Activated T-helper 1 cell treated with anti-CD3 and anti-CD28 coated beads, Interleukin-12 subunit alpha, Interleukin-12 subunit beta, Interleukin-2, Interleukin-4 antibody, amounts not matched to agents 30 ng/mL and 10 ng/mL and 1 ng/mL, durations not matched to agents 14 hours and 24 hours and 36 hours (primary cell): Measurements from ENCODE around the gene RAB5B. TPM values are rescaled to one million over a fixed set of nuclear protein-coding genes. Genes with fewer than 3 reads are reported as not detected.
A peak's percentile ranks its signal among the peaks of the same experiment; 100 is the strongest.

Experiments
- DNase-seq: peaks from one replicate; pipeline ENCODE4 v3.0.0; 2021; ENCODE audit warnings: low spot score
- H3K27ac Mint-ChIP-seq: one replicate; pipeline ENCODE4 v1.8.0; 2021; ENCODE audit warnings: mild to moderate bottlenecking, mixed read lengths
- H3K27me3 Mint-ChIP-seq: one replicate; pipeline ENCODE4 v1.8.0; 2022; ENCODE audit warnings: mild to moderate bottlenecking, moderate library complexity, mixed read lengths; ENCODE audit not compliant: insufficient read depth
- H3K36me3 Mint-ChIP-seq: one replicate; pipeline ENCODE4 v1.8.0; 2021; ENCODE audit warnings: low read depth, mixed read lengths
- H3K4me1 Mint-ChIP-seq: one replicate; pipeline ENCODE4 v1.8.0; 2021; ENCODE audit warnings: low read depth, mixed read lengths
- H3K4me3 Mint-ChIP-seq: one replicate; pipeline ENCODE4 v1.8.0; 2021; ENCODE audit warnings: mild to moderate bottlenecking, moderate library complexity, mixed read lengths
- H3K9me3 Mint-ChIP-seq: one replicate; pipeline ENCODE4 v1.8.0; 2021; ENCODE audit warnings: mixed read lengths
- intact Hi-C: fragments of 100-400 bp; cut with micrococcal nuclease; formaldehyde crosslinking; loops from one replicate; pipeline ENCODE4 v1.15.1; 2024
- total RNA-seq: library from RNA; stranded (reverse); gene quantifications from 2 replicates; pipeline ENCODE4 v1.2.3, GENCODE V29; 2022

RAB5B gene
- total RNA-seq, 1 donor from 2014 or later: 47.0 TPM

DNA sequence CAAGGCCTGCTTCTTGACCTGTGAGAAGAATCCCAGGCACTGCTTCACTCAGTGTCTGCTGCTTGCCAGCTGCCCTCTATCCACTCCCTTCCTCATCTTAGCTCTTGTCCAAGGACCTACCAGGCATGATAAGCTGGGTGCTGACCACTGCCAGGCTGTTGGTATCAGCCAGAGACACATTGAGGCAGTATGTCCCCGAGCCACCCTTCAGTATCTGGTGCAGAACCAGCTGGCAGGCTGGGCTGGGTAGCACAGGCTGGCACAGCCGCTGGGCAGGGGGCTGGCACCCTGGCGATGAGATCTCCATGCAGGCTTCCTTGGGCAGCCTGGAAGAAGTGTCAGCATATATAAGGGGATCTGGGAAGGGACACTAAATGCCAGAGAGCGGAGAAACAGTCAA is 18.5 kb upstream of the RAB5B start:
- Mint-ChIP-seq H3K36me3 (peaks cover 47% of the 10 kb centered on the region), H3K9me3 (no peaks in the 10 kb centered on the region), H3K4me1 (no peaks in the 10 kb centered on the region), H3K27me3 (no peaks in the 10 kb centered on the region), H3K4me3 (no peak overlapping the region), H3K27ac (no peak overlapping the region)
- DNase-seq: no peak
- intact Hi-C loops: no loop called here

GRCh38 chr12:55955800-55956508 is 17.9 kb upstream of the RAB5B start:
- intact Hi-C loops: no loop called here

GRCh38 chr12:55957106-55957859 is 16.6 kb upstream of the RAB5B start:
- Mint-ChIP-seq H3K36me3 (peaks cover 33% of the 10 kb centered on the region), H3K4me3 (no peak overlapping the region), H3K27me3 (no peaks in the 10 kb centered on the region), H3K9me3 (no peaks in the 10 kb centered on the region), H3K27ac (no peak overlapping the region), H3K4me1 (no peaks in the 10 kb centered on the region)
- intact Hi-C loops: no loop called here
- DNase-seq: no peak

More at GRCh38 chr12:55955800-55956508, 17.9 kb upstream of the RAB5B start:
- Mint-ChIP-seq H3K36me3 (peaks cover 47% of the 10 kb centered on the region), H3K27ac (peak overlapping the region; percentile 19), H3K27me3 (no peaks in the 10 kb centered on the region), H3K4me1 (no peaks in the 10 kb centered on the region), H3K9me3 (no peaks in the 10 kb centered on the region), H3K4me3 (no peak overlapping the region)
- DNase-seq: no peak

DNA sequence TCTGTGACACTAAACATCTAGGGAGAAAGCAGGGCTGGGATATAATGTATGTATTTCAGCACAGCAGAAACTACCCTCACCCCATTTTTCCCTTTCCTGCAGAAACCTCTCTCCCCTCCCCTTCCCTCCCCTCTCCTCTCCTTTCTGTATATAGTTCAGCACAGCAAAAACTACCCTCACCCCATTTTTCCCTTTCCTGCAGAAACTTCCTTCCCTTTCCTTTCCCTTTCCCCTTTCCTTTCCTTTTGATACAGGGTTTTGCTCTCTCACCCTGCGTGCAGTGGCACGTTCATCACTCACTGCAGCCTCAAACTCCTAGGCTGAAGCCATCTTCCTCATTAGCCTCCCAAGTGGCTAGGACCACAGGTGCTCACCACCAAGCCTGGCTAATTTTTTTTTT is 10.1 kb upstream of the RAB5B start:
- H3K4me1 Mint-ChIP-seq: peaks cover 34% of the 10 kb centered on the region
- H3K4me3 Mint-ChIP-seq: no peak overlapping the region
- no peak overlapping the region for H3K27ac Mint-ChIP-seq
- H3K27me3 Mint-ChIP-seq: no peaks in the 10 kb centered on the region
- no peaks in the 10 kb centered on the region for H3K9me3 Mint-ChIP-seq
- no peak for DNase-seq
- intact Hi-C loops: no loop called here
- H3K36me3 Mint-ChIP-seq: peaks cover 11% of the 10 kb centered on the region

DNA sequence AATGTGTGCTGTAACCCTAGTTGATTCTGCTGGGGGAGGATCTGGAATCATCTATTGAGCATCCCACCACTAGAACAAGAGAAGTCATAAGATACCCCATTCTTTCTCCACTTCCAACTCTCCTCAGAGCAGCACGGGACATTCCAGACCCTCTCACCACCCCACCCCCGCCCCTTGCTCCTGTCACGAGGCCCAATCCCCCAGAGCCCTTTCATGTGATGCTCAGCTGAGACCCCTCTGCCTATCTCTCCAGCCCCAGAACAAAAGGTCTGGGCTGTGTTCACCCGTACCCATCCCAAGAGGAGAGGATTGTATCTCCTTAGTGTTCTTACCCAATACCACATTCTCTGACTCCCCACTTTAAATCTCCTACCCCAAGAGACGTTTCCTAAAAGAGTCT is 8.6 kb upstream of the RAB5B start:
- Mint-ChIP-seq H3K9me3 (no peaks in the 10 kb centered on the region), H3K4me1 (peaks cover 34% of the 10 kb centered on the region), H3K27ac (no peak overlapping the region), H3K4me3 (peak overlapping the region; percentile 98), H3K36me3 (peaks cover 15% of the 10 kb centered on the region), H3K27me3 (no peaks in the 10 kb centered on the region)
- intact Hi-C loops: no loop called here
- no peak for DNase-seq

DNA sequence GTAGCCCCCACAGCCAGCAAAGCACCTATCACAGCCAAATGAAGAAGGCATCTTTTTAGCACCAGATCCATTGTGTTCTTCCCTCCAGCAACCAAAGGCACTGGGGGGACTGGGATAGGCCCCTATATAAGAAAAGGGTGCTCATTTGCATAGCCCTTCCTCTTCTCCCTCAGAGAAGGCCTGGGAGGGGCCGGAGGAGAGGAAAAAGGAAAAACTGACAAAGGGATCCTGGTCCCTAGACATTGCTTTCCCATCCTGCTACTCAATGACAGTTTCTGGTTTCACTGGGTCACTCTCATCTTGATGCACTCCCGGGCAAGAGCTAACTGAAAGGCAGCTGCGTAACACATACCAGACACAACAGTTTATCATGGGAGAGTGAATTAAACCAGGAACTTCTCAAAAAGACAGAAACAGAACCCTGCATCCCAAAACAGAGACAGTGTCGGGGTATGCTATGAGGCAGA is 7.9 kb upstream of the RAB5B start, which contains the start of gene PMEL:
Gene PMEL (minus strand): TSS at position 102 of the 467 bp plus-strand sequence. CDS start 31 bp downstream, at position 71.
- Mint-ChIP-seq H3K4me1 (peaks cover 34% of the 10 kb centered on the region), H3K36me3 (peaks cover 20% of the 10 kb centered on the region), H3K4me3 (peak within 1 kb of the TSS; percentile 98), H3K9me3 (no peaks in the 10 kb centered on the region), H3K27ac (peak within 1 kb of the TSS; percentile 90), H3K27me3 (no peaks in the 10 kb centered on the region)
- DNase-seq: no peak
- intact Hi-C loops: loop anchor here (1.0 kb wide), 3 partner anchors 8 to 41 kb away; partner anchors contain the start of gene RAB5B

- Mint-ChIP-seq H3K27me3 (no peaks in the 10 kb centered on the region), H3K4me1 (peaks cover 34% of the 10 kb centered on the region), H3K27ac (peak within 1 kb of the TSS; percentile 90), H3K4me3 (peak within 1 kb of the TSS; percentile 98), H3K9me3 (no peaks in the 10 kb centered on the region), H3K36me3 (peaks cover 21% of the 10 kb centered on the region)
- peak; percentile 89 for DNase-seq
- intact Hi-C loops: loop anchor here (1.0 kb wide), 3 partner anchors 8 to 41 kb away; partner anchors contain the start of gene RAB5B
Observed at GRCh38 chr12:55966408-55967281, 7.2 kb upstream of the RAB5B start, which contains the start of gene CDK2. CDK2 (plus strand) TSS chr12:55966830; CDS start chr12:55967009, 179 bp downstream.

DNA sequence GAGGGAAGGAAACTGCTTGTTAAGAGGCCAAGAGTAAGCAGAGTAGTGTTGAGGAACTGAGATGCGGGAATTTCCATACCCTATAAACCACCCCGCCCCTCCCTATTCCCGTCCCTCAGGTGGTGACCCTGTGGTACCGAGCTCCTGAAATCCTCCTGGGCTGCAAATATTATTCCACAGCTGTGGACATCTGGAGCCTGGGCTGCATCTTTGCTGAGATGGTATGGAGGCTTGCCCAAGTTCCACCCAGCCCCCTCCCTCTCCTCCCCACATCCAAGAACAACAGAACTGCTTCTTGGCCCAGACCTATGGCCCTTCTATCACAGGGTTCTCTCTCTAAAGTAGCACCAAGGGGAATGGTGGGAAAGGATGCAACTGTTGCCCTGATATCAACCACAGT is 4.5 kb upstream of the RAB5B start:
- H3K36me3 Mint-ChIP-seq: peaks cover 21% of the 10 kb centered on the region
- H3K4me3 Mint-ChIP-seq: no peak overlapping the region
- no peak for DNase-seq
- H3K27ac Mint-ChIP-seq: no peak overlapping the region
- peaks cover 41% of the 10 kb centered on the region for H3K4me1 Mint-ChIP-seq
- no peaks in the 10 kb centered on the region for H3K9me3 Mint-ChIP-seq
- intact Hi-C loops: no loop called here
- no peaks in the 10 kb centered on the region for H3K27me3 Mint-ChIP-seq

DNA sequence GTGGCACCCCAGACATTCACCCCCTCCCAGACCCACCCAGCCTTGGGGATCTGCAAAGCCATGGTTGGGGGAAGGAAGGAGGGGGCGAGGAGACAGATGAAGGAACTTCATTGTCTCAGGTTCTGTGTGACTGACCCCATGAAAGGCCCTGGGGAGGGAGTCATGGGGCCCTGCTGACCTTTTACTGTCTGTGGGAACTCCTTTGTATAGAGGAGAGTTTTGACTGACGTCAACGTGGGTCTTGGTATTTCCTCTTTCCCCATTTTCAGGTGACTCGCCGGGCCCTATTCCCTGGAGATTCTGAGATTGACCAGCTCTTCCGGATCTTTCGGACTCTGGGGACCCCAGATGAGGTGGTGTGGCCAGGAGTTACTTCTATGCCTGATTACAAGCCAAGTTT is 3.1 kb upstream of the RAB5B start:
- Mint-ChIP-seq H3K27me3 (no peaks in the 10 kb centered on the region), H3K27ac (no peak overlapping the region), H3K36me3 (peaks cover 23% of the 10 kb centered on the region), H3K9me3 (no peaks in the 10 kb centered on the region), H3K4me1 (peaks cover 34% of the 10 kb centered on the region), H3K4me3 (no peak overlapping the region)
- no peak for DNase-seq
- intact Hi-C loops: loop anchor here (5.0 kb wide), 2 partner anchors 252 to 1027 kb away; partner anchors contain the start of genes NABP2 and RNF41

DNA sequence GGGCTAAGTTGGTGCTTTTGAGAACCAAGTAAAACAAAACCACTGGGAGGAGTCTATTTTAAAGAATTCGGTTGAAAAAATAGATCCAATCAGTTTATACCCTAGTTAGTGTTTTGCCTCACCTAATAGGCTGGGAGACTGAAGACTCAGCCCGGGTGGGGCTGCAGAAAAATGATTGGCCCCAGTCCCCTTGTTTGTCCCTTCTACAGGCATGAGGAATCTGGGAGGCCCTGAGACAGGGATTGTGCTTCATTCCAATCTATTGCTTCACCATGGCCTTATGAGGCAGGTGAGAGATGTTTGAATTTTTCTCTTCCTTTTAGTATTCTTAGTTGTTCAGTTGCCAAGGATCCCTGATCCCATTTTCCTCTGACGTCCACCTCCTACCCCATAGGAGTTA is 1.8 kb upstream of the RAB5B start:
- H3K27me3 Mint-ChIP-seq: no peaks in the 10 kb centered on the region
- intact Hi-C loops: loop anchor here (2.0 to 5.0 kb wide), 3 partner anchors 49 to 1025 kb away; partner anchors contain the start of genes IKZF4, NABP2 and RNF41
- peaks cover 24% of the 10 kb centered on the region for H3K36me3 Mint-ChIP-seq
- H3K9me3 Mint-ChIP-seq: no peaks in the 10 kb centered on the region
- no peak for DNase-seq
- peaks cover 29% of the 10 kb centered on the region for H3K4me1 Mint-ChIP-seq
- H3K27ac Mint-ChIP-seq: no peak overlapping the region
- peak overlapping the region; percentile 15 for H3K4me3 Mint-ChIP-seq

- peaks cover 32% of the 10 kb centered on the region for H3K4me1 Mint-ChIP-seq
- no peak overlapping the region for H3K27ac Mint-ChIP-seq
- H3K36me3 Mint-ChIP-seq: peaks cover 24% of the 10 kb centered on the region
- DNase-seq: no peak
- peak overlapping the region; percentile 15 for H3K4me3 Mint-ChIP-seq
- intact Hi-C loops: loop anchor here (2.0 to 5.0 kb wide), 3 partner anchors 48 to 1025 kb away; partner anchors contain the start of genes IKZF4, NABP2 and RNF41
- no peaks in the 10 kb centered on the region for H3K27me3 Mint-ChIP-seq
- no peaks in the 10 kb centered on the region for H3K9me3 Mint-ChIP-seq
Observed at GRCh38 chr12:55972456-55972855, 1.4 kb upstream of the RAB5B start.
